ENCODE results near the gene LRFN3.

GRCh38 chr19:35929876-35930275 is 6.3 kb upstream of the LRFN3 start:
- no peak for TF ChIP-seq EZH2 (IDR thresholded peaks at IDR 0.05)
- TF ChIP-seq POLR2AphosphoS5 (IDR thresholded peaks at IDR 0.05; ENCODE audit: borderline replicate concordance, low read depth, low read length) = no peak

Data from SK-N-MC (cell line).